HL-60 (cell line): ENCODE data around the gene TXNRD3.

ENCODE experiments used
- DNase-seq, 2 experiments: peaks; one replicate each; pipeline ENCODE4 v3.0.0-alpha.2; 2010 to 2020; ENCODE audit warnings: low read depth in 1 of 2, low spot score in 1 of 2
- H3K27ac ChIP-seq: fragments of 250-450 bp; sonication (Bioruptor Pico); replicated peaks from 2 replicates; pipeline ENCODE4 v1.5.1; 2020; ENCODE audit warnings: mild to moderate bottlenecking, moderate library complexity
- H3K27me3 ChIP-seq: fragments of 250-450 bp; sonication (Bioruptor Pico); 2 replicates; pipeline ENCODE4 v1.5.1; 2021; ENCODE audit warnings: mild to moderate bottlenecking, moderate library complexity; ENCODE audit not compliant: insufficient read depth, poor library complexity, severe bottlenecking
- H3K4me3 ChIP-seq: replicated peaks from 2 replicates; pipeline ENCODE4 v1.5.1; 2011; ENCODE audit warnings: mild to moderate bottlenecking, control low read depth, low read length; ENCODE audit not compliant: insufficient read depth
- CTCF ChIP-seq: IDR thresholded peaks from one replicate; pipeline ENCODE4 v1.5.1; 2011; ENCODE audit warnings: low read length, control low read depth, inconsistent platforms; ENCODE audit not compliant: insufficient read depth
- GABPA ChIP-seq: IDR thresholded peaks from 2 replicates; pipeline ENCODE4 v1.6.1; 2012; ENCODE audit warnings: low read depth
- POLR2AphosphoS5 ChIP-seq: IDR thresholded peaks from 2 replicates; pipeline ENCODE4 v1.6.1; 2012; ENCODE audit warnings: low read depth
- REST ChIP-seq: IDR thresholded peaks from 2 replicates; pipeline ENCODE4 v1.6.1; 2012; ENCODE audit warnings: low read depth; ENCODE audit not compliant: insufficient replicate concordance
- SPI1 ChIP-seq: IDR thresholded peaks from 2 replicates; pipeline ENCODE4 v1.6.1; 2012; ENCODE audit warnings: low read depth, mild to moderate bottlenecking, borderline replicate concordance
- long read RNA-seq: library from polyadenylated mRNA; unstranded; transcript quantifications from one replicate; pipeline ENCODE4 v2.0.0, GENCODE V29; 2020

TXNRD3 gene
- long read RNA-seq, transcript TXNRD3-205 (16 exons, 2,950 nt): major isoform, 8 of 15 reads
- long read RNA-seq, partial matches to known transcripts: 4 of 15 reads
- long read RNA-seq, other reads (novel, unspliced or antisense): 3 of 15 reads

GRCh38 chr3:126654571-126655383 lies at the start of gene TXNRD3:
Gene TXNRD3, minus strand, starts transcription at chr3:126655124.
- Histone ChIP-seq H3K4me3 (peak within 1 kb of the TSS; percentile 32), H3K27me3 (no peaks in the 10 kb centered on the region), H3K27ac (no peak within 1 kb of the TSS)
- TF ChIP-seq REST: no peak
- no peak for TF ChIP-seq SPI1
- no peak for TF ChIP-seq GABPA
- no peak for TF ChIP-seq POLR2AphosphoS5
- no peak for TF ChIP-seq CTCF
- peak in 1 of 2 experiments; percentile 37 for DNase-seq

- H3K27ac ChIP-seq: no peak within 1 kb of the TSS; the same call in 1 of the 2 replicates
- TF ChIP-seq SPI1 (no peak), CTCF (no peak), GABPA (no peak), POLR2AphosphoS5 (0 out of 2 replicates have a peak, but pooled peaks have one; percentile 31)
- DNase-seq: peak; percentile 92 to 97
- peak within 1 kb of the TSS; percentile 66 for H3K4me3 ChIP-seq
- peaks cover 2% of the 10 kb centered on the region for H3K27me3 ChIP-seq
Measured at GRCh38 chr3:126703512-126704493, 48.9 kb upstream of the TXNRD3 start, which contains the start of gene CHCHD6. Gene CHCHD6, plus strand, starts transcription at chr3:126704240. Its CDS starts 73 bp downstream, at chr3:126704313.

- Histone ChIP-seq H3K4me3 (no peak overlapping the region), H3K27me3 (peaks cover 5% of the 10 kb centered on the region), H3K27ac (no peak overlapping the region)
- no peak for DNase-seq
- no peak for TF ChIP-seq REST
- TF ChIP-seq SPI1: no peak
- TF ChIP-seq GABPA: no peak
Measured at GRCh38 chr3:126699011-126699410, 44.1 kb upstream of the TXNRD3 start.
